Dendritic cell treated with granulocyte-macrophage colony-stimulating factor and Interleukin-4, amounts not matched to agents 40 ng/mL and 50 ng/mL, for 4 days (primary cell): ENCODE data around the gene HOXA7.

ENCODE experiments used
- H3K27ac Mint-ChIP-seq: one replicate; pipeline ENCODE4 v1.8.0; 2022; ENCODE audit warnings: mild to moderate bottlenecking, mixed read lengths
- H3K27me3 Mint-ChIP-seq: one replicate; pipeline ENCODE4 v1.8.0; 2022; ENCODE audit warnings: mild to moderate bottlenecking, mixed read lengths
- H3K36me3 Mint-ChIP-seq: one replicate; pipeline ENCODE4 v1.8.0; 2022; ENCODE audit warnings: low read depth, mixed read lengths
- H3K4me1 Mint-ChIP-seq: one replicate; pipeline ENCODE4 v1.8.0; 2022; ENCODE audit warnings: low read depth, mixed read lengths
- H3K4me3 Mint-ChIP-seq: one replicate; pipeline ENCODE4 v1.8.0; 2022; ENCODE audit warnings: mild to moderate bottlenecking, moderate library complexity, mixed read lengths
- H3K9me3 Mint-ChIP-seq: one replicate; pipeline ENCODE4 v1.8.0; 2022; ENCODE audit warnings: mixed read lengths
- intact Hi-C: fragments of 100-400 bp; cut with micrococcal nuclease; formaldehyde crosslinking; loops from one replicate; pipeline ENCODE4 v1.15.0; 2022

HOXA7 gene

DNA sequence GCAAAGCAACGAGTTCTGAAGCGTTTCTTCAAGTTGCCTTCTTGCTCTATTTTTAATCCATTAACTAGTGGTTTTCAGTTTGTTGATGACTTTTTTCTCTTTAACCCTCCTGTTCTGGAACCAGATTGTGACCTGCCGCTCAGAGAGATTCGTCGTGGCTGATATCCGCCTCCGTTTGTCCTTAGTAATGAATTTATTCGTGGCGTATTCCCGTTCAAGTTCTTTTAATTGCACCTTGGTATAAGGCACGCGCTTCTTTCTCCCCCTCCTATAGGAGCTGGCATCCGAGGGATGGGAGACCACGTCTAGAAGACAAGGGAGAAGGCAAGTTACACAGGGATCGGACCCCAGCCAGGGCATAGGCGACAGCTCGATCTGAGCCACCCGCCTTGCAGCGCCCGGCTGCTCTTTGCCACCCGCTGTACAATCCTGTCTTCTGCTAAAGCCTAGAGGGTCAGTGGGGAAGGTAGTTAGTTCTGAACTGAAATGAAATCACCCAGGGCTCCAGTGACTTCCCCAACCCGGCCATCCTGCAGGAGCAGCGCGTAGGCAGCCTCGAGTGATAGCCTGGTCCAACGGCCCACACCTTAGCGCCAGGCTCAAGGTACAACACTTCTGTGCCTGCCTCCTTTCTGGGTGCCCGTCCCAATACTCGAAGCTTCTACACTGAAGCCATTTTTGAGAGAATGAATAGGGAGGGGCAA is 41.8 kb upstream of the HOXA7 start:
- intact Hi-C loops, result loop anchor here (5.0 kb wide), 2 partner anchors 574 to 824 kb away; no protein-coding TSS in a partner anchor
- H3K4me1 Mint-ChIP-seq, result peaks cover 48% of the 10 kb centered on the region
- H3K27me3 Mint-ChIP-seq, result peaks cover 82% of the 10 kb centered on the region
- no peak overlapping the region for H3K4me3 Mint-ChIP-seq
- H3K9me3 Mint-ChIP-seq, result no peaks in the 10 kb centered on the region
- H3K27ac Mint-ChIP-seq, result no peak overlapping the region
- no peaks in the 10 kb centered on the region for H3K36me3 Mint-ChIP-seq

DNA sequence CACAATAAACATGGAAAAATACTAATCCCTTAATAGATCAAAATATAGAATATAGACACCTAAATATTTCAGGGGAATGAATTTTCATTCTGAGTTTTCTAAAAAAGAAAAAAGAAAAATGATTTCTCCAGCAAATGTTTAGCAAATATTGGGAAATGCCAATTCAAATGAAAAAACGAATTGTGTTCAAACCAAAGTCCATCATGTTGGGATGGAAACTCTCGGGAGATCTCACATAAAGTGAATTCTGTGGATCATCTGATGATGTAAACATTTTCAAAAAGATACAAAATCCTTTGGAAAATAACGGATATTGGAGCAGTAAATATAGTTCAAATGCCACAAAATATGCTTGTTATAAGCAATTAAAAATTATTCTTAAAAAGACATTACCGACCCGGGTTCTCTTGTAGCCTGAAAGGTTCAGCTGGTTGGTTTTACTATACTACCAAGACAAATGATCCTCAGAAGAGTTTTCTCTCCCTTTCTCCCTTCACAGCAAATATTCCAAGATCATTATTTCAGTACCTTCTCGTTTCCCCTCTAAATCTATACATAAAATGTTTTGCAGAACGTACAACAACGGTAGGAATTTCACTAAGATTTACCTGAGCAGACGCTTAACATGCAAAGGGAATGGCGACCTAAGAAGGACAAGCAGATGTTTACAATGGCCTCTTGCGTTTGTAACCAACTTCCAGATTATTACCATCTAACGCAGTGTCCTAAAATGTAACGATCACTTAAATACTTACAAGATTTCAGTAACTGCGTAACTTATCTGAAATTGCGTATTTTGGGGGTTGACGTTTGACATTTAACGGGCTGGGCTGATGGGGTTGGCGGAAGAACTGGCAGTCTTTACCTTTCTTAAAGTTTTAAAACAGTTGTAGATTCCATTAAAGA is 40.9 kb upstream of the HOXA7 start:
- peaks cover 81% of the 10 kb centered on the region for H3K27me3 Mint-ChIP-seq
- H3K9me3 Mint-ChIP-seq, result no peaks in the 10 kb centered on the region
- no peak overlapping the region for H3K27ac Mint-ChIP-seq
- intact Hi-C loops, result loop anchor here (2.0 to 5.0 kb wide), 3 partner anchors 575 to 825 kb away; no protein-coding TSS in a partner anchor
- no peaks in the 10 kb centered on the region for H3K36me3 Mint-ChIP-seq
- H3K4me1 Mint-ChIP-seq, result peaks cover 48% of the 10 kb centered on the region
- H3K4me3 Mint-ChIP-seq, result no peak overlapping the region

DNA sequence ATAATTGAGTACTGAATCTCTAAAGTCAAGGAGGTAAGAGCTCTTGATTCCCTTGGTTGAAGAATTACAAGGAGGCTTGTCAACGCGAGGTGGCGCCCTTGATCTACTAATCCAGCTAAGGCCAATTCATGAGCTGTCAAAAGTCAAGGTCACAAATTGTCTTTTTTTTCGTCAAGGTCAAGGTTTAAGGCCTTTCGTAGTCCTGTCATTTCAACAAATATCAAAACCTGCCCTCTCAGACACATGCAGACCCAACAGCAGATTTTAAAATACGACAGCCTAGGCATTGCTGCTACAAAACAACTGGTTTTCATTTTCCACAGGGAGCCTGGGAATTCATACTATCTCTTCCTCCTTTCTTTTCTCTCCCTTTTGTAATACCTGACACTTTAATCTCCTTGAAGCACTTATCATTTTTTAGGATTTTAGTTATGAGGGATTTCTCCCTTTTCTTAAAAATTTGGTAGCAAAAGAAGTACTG is 39.9 kb upstream of the HOXA7 start:
- intact Hi-C loops, result loop anchor here (1.0 to 5.0 kb wide), 4 partner anchors 380 to 826 kb away; no protein-coding TSS in a partner anchor
- no peak overlapping the region for H3K4me3 Mint-ChIP-seq
- no peak overlapping the region for H3K27ac Mint-ChIP-seq
- H3K4me1 Mint-ChIP-seq, result peaks cover 48% of the 10 kb centered on the region
- no peaks in the 10 kb centered on the region for H3K36me3 Mint-ChIP-seq
- peaks cover 81% of the 10 kb centered on the region for H3K27me3 Mint-ChIP-seq
- no peaks in the 10 kb centered on the region for H3K9me3 Mint-ChIP-seq

DNA sequence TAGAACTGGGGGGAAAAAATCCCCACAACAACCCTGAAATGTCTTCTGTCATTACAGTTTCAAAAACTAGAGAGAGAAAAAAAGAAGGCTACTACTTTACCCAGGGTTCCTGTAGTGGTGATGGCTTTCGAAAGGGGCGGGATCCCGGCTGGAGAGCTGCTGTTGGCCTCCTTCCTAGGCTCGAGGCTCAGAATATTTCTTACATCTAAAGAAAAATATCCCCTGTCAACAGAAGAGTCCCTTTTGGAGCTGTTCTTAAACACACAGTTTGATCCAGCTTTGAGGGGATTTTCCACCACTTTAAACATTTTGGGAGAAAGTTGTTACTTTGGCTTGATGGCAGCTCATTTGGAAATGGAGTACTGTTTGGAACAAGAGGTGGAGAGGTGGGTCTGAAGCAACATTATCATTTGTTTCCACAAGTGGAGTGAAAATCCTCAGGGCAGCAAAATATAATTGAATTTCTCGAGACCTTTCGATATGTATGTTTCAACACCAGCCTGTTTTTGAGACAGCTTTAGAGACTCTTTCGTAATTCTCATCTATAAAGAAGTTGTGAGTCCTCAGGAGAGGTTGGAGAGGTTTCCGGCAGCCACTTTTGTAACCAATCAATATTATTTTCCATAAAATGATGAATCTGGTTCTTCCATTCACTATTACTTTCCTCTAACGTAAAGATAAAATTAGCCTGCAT is 38.4 kb upstream of the HOXA7 start:
- peaks cover 83% of the 10 kb centered on the region for H3K27me3 Mint-ChIP-seq
- no peaks in the 10 kb centered on the region for H3K36me3 Mint-ChIP-seq
- no peaks in the 10 kb centered on the region for H3K9me3 Mint-ChIP-seq
- no peak overlapping the region for H3K4me3 Mint-ChIP-seq
- intact Hi-C loops, result loop anchor here (5.0 kb wide), 3 partner anchors 577 to 892 kb away; no protein-coding TSS in a partner anchor
- H3K4me1 Mint-ChIP-seq, result peaks cover 38% of the 10 kb centered on the region
- no peak overlapping the region for H3K27ac Mint-ChIP-seq

DNA sequence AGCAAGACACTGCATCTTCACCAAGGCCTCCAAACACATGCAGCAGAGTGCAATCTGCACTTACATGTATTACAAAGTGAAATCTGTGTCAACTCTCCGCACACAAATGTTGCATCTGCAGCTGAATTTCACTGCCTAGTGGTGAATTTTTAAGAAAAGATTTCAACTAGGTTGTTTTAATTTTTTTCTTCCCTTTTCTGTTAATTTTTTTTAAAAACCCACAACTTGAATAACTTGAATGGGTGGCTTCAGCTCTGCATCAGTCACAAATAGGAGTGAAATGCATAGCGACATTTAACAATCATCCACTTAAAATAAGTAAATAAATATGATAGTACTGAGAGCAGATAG is 37.5 kb upstream of the HOXA7 start:
- H3K4me1 Mint-ChIP-seq, result peaks cover 40% of the 10 kb centered on the region

DNA sequence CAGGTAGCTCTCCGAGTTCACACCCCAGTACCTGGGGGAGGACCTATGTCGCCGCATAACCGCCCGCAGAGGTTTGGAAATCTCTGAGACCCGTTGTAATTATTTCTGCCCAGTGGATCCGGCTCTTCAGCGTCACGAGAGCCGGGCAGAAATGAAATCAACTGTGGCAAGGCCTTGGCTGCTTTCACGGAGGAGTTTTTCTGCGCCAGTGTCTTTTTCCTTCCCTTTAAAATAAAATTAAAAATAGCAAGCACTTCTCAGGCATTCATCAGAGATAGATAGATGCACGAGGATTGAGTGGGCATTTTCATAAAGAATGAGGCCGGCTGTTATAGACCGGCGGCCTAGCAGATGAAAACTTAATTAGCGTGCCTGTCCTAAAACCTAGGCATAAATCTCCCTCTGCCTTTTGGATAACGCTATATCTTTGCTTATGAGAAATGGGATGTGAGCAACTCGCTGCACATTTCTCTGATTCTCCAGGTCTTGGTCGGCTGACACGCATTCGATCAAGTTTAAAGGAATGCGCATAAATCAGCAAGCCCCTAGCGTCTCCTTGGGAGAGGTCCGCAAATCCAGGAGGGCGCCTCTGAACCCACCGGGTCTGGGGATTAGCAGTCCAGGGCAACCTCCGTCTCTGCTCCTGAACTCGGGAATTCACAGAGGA is 37.0 kb upstream of the HOXA7 start:
- H3K9me3 Mint-ChIP-seq, result no peaks in the 10 kb centered on the region
- no peak overlapping the region for H3K4me3 Mint-ChIP-seq
- intact Hi-C loops, result loop anchor here (5.0 kb wide), 1 partner anchor 894 kb away; no protein-coding TSS in a partner anchor
- no peak overlapping the region for H3K27ac Mint-ChIP-seq
- H3K27me3 Mint-ChIP-seq, result peaks cover 86% of the 10 kb centered on the region
- H3K36me3 Mint-ChIP-seq, result no peaks in the 10 kb centered on the region
- H3K4me1 Mint-ChIP-seq, result peaks cover 40% of the 10 kb centered on the region

More for the DNA sequence above, 37.5 kb upstream of the HOXA7 start:
- no peak overlapping the region for H3K27ac Mint-ChIP-seq
- peaks cover 86% of the 10 kb centered on the region for H3K27me3 Mint-ChIP-seq
- no peaks in the 10 kb centered on the region for H3K9me3 Mint-ChIP-seq
- no peak overlapping the region for H3K4me3 Mint-ChIP-seq
- no peaks in the 10 kb centered on the region for H3K36me3 Mint-ChIP-seq
- intact Hi-C loops, result loop anchor here (5.0 kb wide), 1 partner anchor 893 kb away; no protein-coding TSS in a partner anchor

DNA sequence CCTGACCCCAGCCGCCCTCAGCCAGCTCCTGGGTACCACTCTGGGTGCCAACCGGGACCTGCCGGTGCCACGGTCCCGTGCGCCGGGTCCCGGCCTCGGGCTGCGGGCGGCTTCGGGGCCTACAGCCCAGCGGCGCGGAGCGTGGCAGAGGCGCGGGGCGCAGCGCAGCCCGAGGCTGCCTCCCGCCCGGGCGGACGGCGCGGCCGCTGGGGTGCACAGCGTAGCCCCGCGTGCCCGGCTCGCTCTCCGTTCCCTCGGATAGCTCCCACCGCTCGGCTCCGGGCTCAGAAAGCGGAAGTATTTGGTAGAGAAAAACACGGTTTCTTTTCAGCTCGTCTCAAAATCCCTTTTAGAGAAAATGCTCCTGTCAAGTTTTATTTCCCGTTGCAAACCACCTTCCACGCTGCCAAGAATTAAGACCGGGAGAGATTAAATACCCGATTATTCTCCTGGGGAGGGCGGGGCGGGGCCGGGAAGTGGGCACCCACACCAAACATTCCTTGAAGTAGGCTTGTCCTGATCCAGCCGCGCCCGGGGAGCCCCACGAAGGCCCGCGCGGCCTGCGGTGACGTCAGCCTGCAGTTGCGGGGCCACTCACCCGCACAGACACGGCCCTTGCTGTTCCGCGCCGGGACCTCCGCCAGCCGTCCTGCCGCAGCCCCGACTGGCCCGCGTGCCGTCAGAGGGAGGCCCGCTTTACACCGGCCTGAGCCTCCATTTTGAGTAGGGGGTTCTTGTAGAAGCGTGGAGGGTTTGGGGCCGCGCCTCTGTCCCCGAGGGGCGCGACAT is 36.3 kb upstream of the HOXA7 start:
- H3K27ac Mint-ChIP-seq, result no peak overlapping the region
- H3K36me3 Mint-ChIP-seq, result no peaks in the 10 kb centered on the region
- peaks cover 40% of the 10 kb centered on the region for H3K4me1 Mint-ChIP-seq
- intact Hi-C loops, result loop anchor here (5.0 kb wide), 1 partner anchor 895 kb away; no protein-coding TSS in a partner anchor
- H3K27me3 Mint-ChIP-seq, result peaks cover 86% of the 10 kb centered on the region
- no peaks in the 10 kb centered on the region for H3K9me3 Mint-ChIP-seq
- peak overlapping the region; percentile 63 for H3K4me3 Mint-ChIP-seq

DNA sequence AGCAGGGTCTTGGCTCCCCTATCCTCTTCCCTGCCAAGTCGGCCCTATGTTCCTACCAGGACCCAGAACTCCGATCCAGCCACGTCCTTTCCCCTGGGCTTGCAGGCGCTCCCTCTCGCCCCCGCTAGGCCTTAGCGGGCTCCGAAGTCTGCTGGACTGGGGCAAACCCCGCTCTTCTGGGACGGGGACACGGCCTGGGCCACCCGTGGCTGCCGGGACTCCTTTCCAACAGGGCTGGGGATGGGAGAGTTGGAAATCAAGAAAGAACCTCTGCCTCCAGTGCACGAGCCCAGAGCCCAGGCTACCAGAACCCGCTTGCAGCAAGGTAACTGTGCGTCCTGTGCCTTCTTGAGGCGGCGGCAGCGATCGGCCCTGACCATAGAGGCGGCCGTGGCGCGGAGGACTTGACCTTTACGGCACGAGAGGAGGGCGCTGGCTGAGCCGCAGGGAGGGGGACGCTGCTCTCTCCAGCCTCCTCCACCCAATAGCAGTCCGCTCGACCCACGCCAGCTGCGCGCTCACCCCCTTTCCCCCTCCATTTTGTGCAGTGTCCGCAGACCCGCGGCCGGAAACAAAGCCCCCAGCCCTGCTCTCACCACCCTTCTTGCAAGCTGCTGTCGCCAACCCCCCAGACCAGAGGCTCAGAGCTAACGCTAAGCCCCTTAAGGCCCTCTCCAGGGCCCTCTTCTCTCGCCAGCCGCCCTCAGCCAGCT is 35.5 kb upstream of the HOXA7 start:
- H3K27me3 Mint-ChIP-seq, result peaks cover 89% of the 10 kb centered on the region
- no peak overlapping the region for H3K27ac Mint-ChIP-seq
- H3K9me3 Mint-ChIP-seq, result no peaks in the 10 kb centered on the region
- peak overlapping the region; percentile 63 for H3K4me3 Mint-ChIP-seq
- no peaks in the 10 kb centered on the region for H3K36me3 Mint-ChIP-seq
- intact Hi-C loops, result loop anchor here (5.0 kb wide), 1 partner anchor 895 kb away; no protein-coding TSS in a partner anchor
- H3K4me1 Mint-ChIP-seq, result peaks cover 39% of the 10 kb centered on the region

DNA sequence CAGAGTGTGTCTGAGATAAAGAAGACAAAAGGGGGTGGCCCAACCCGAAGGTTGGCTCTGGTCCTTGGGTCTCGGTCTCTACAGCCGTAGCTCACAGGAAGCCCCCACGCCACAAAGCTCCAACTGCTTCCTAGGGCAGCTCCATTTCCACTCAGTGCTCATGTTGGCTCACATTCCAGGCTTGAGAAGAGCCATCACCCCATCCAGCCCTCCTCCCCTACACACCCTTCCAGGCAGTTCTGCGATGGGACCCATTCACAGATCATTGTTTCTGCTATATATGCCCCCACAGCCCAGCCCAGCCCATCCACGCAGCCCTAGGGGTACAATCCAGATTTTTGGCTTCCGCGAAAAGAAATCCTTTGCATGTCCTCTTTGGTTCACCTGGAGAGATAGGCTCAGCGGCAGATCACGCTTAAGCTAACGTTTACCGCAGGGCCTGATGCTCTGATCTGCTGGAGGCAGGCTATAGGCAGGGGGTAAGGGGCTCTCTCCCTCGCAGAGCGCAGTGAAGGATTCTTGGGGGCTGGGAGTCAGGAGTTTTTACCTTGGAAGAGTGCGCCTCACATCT is 34.8 kb upstream of the HOXA7 start:
- H3K9me3 Mint-ChIP-seq, result no peaks in the 10 kb centered on the region
- H3K36me3 Mint-ChIP-seq, result no peaks in the 10 kb centered on the region
- H3K4me3 Mint-ChIP-seq, result no peak overlapping the region
- H3K27me3 Mint-ChIP-seq, result peaks cover 90% of the 10 kb centered on the region
- intact Hi-C loops, result loop anchor here (5.0 kb wide), 1 partner anchor 896 kb away; no protein-coding TSS in a partner anchor
- H3K4me1 Mint-ChIP-seq, result peaks cover 42% of the 10 kb centered on the region
- no peak overlapping the region for H3K27ac Mint-ChIP-seq

DNA sequence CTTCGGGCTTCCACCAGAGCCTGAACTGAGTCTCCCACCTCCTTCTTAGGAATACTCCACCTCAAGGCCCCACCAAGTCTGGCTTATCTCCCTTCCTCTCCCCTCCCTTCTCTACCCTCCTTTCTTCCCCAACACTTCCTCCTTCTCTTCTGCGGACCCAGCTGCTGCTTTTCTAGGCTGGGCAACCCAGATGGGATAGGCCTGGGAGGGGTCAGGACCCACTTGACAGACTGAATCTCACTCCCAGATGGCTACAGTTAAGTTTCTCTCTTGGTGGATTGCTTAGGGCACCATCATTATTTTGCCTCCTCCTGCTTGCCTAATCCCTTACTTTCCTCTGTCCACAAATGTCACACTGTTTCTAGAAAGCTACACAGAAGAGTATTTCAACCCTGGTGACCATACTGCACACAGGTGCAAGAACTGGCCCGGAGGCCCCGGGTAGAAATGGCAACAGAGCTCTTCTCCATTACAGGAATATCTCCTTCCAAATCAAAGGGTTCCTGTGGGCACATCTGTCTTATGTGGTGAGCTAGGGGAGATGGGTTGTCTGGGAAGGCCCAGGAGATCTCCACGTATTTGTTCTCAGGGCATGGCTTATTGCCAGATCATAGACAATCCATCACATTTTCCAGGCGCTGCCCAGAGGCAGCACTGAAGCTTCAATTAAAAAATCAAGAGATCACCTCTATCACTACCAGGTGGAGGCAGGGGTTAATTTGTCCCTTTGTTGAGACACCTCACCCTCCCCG is 33.7 kb upstream of the HOXA7 start:
- intact Hi-C loops, result loop anchor here (5.0 kb wide), 1 partner anchor 897 kb away; no protein-coding TSS in a partner anchor
- Mint-ChIP-seq H3K27ac (no peak overlapping the region), H3K36me3 (no peaks in the 10 kb centered on the region), H3K4me1 (peaks cover 52% of the 10 kb centered on the region), H3K9me3 (no peaks in the 10 kb centered on the region), H3K27me3 (peaks cover 95% of the 10 kb centered on the region), H3K4me3 (no peak overlapping the region)

DNA sequence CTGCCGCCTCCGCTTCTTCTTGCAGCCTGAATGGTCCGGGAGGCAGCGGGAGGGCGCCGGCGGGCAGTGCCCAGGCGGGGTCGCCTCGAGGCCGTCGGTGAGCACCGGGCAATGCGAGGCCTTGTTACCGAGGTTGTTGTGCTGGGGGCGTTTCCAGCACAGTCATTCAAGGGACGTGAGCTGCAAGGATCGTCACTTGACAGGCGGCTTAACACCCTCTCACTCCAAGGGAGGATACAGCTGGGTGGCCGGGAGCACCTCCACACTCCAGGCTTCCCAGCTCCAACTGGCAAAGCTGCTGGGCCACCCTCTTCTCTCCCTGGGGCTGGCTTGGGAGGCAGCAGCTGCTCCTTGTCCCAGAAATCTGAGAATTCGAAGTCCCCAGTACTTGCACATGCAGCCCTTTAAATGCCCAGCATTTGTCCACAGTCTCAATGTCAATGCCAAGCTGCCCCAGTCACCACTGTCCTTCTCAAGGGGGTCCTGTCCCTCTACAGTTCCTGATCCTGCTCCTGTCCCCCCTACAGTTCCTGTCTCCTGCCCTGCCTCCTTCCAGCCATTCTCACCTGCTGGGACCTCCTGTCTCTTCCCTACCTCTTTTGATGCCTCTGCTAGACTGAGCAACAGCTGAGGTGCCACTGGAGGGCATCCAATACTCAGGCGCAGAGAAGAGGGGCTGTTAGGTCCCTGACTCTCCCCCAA is 33.0 kb upstream of the HOXA7 start:
- intact Hi-C loops, result no loop called here
- Mint-ChIP-seq H3K4me1 (peaks cover 60% of the 10 kb centered on the region), H3K9me3 (no peaks in the 10 kb centered on the region), H3K27ac (peak overlapping the region; percentile 21), H3K36me3 (no peaks in the 10 kb centered on the region), H3K27me3 (peaks cover 95% of the 10 kb centered on the region), H3K4me3 (peak overlapping the region; percentile 74)
